SK-N-SH treated with all-trans-retinoic acid at 6 μM for 48 hours (cell line): ENCODE results near the gene EIF5A.

ENCODE experiments used
- ATAC-seq: fragments of 200-7000 bp; cut with Tn5 transposase; 3 replicates; pipeline ENCODE4 v1.9.1; 2020; ENCODE audit warnings: mild to moderate bottlenecking, moderate library complexity
- ARNTL ChIP-seq: fragments of 450-650 bp; formaldehyde crosslinking; IDR thresholded peaks from 2 replicates; pipeline ENCODE4 v1.5.0; 2020; ENCODE audit warnings: low read depth, mild to moderate bottlenecking, moderate library complexity, borderline replicate concordance
- BACH2 ChIP-seq: fragments of 250-450 bp; sonication (Bioruptor Pico); IDR thresholded peaks from 2 replicates; pipeline ENCODE4 v1.9.0; 2021; ENCODE audit warnings: mild to moderate bottlenecking, borderline replicate concordance
- CREB5 ChIP-seq: fragments of 250-450 bp; sonication (Bioruptor Pico); IDR thresholded peaks from 2 replicates; pipeline ENCODE4 v1.5.1; 2020; ENCODE audit warnings: low read depth, mild to moderate bottlenecking, moderate library complexity
- ESRRG ChIP-seq: fragments of 250-450 bp; sonication (Bioruptor Pico); IDR thresholded peaks from 2 replicates; pipeline ENCODE4 v1.6.1; 2021; ENCODE audit warnings: mild to moderate bottlenecking
- GLIS3 ChIP-seq: fragments of 250-450 bp; sonication (Bioruptor Pico); IDR thresholded peaks from 2 replicates; pipeline ENCODE4 v1.5.0; 2020; ENCODE audit warnings: mild to moderate bottlenecking, moderate library complexity
- ISL1 ChIP-seq: fragments of 250-450 bp; sonication (Bioruptor Pico); IDR thresholded peaks from 2 replicates; pipeline ENCODE4 v2.1.2; 2022; ENCODE audit warnings: mild to moderate bottlenecking, moderate library complexity
- OSR1 ChIP-seq: fragments of 250-450 bp; sonication (Bioruptor Pico); IDR thresholded peaks from 2 replicates; pipeline ENCODE4 v1.8.0; 2022; ENCODE audit warnings: moderate library complexity, mild to moderate bottlenecking, inconsistent platforms
- PATZ1 ChIP-seq: fragments of 250-450 bp; sonication (Bioruptor Pico); IDR thresholded peaks from 2 replicates; pipeline ENCODE4 v1.8.0; 2020; ENCODE audit warnings: mild to moderate bottlenecking, moderate library complexity, borderline replicate concordance
- RARB ChIP-seq: fragments of 250-450 bp; sonication (Bioruptor Pico); IDR thresholded peaks from 2 replicates; pipeline ENCODE4 v1.8.0; 2021; ENCODE audit warnings: mild to moderate bottlenecking, moderate library complexity
- SNAI2 ChIP-seq: fragments of 250-450 bp; sonication (Bioruptor Pico); IDR thresholded peaks from 2 replicates; pipeline ENCODE4 v1.5.0; 2020; ENCODE audit warnings: mild to moderate bottlenecking, moderate library complexity
- TOX ChIP-seq: fragments of 250-450 bp; sonication (Bioruptor Pico); IDR thresholded peaks from 2 replicates; pipeline ENCODE4 v1.8.0; 2021; ENCODE audit warnings: mild to moderate bottlenecking, moderate library complexity, borderline replicate concordance
- TSHZ2 ChIP-seq: fragments of 250-450 bp; sonication (Bioruptor Pico); IDR thresholded peaks from 2 replicates; pipeline ENCODE4 v1.5.0; 2020; ENCODE audit warnings: mild to moderate bottlenecking, moderate library complexity
- ZC3H10 ChIP-seq: fragments of 250-450 bp; sonication (Bioruptor Pico); IDR thresholded peaks from 2 replicates; pipeline ENCODE4 v1.5.1; 2021; ENCODE audit warnings: mild to moderate bottlenecking, moderate library complexity
- ZFP3 ChIP-seq: fragments of 250-450 bp; sonication (Bioruptor Pico); IDR thresholded peaks from 2 replicates; pipeline ENCODE4 v1.5.0; 2020; ENCODE audit warnings: mild to moderate bottlenecking, moderate library complexity
- ZFP30 ChIP-seq: fragments of 450-650 bp; formaldehyde crosslinking; IDR thresholded peaks from 2 replicates; pipeline ENCODE4 v1.5.0; 2022; ENCODE audit warnings: mild to moderate bottlenecking, moderate library complexity
- ZNF565 ChIP-seq: fragments of 450-650 bp; formaldehyde crosslinking; conservative IDR thresholded peaks from 2 replicates; pipeline ENCODE4 v1.5.0; 2020; ENCODE audit warnings: low read depth, mild to moderate bottlenecking, moderate library complexity
- ZNF70 ChIP-seq: fragments of 450-650 bp; formaldehyde crosslinking; IDR thresholded peaks from 2 replicates; pipeline ENCODE4 v1.5.0; 2020; ENCODE audit warnings: mild to moderate bottlenecking, moderate library complexity
- ZNF8 ChIP-seq: fragments of 450-650 bp; formaldehyde crosslinking; IDR thresholded peaks from 2 replicates; pipeline ENCODE4 v1.5.0; 2020; ENCODE audit warnings: mild to moderate bottlenecking, moderate library complexity
- TF ChIP-seq, protein P1 (sequence below): fragments of 250-450 bp; sonication (Bioruptor Pico); IDR thresholded peaks from 2 replicates; pipeline ENCODE4 v1.5.1; 2021; ENCODE audit warnings: mild to moderate bottlenecking, moderate library complexity
- TF ChIP-seq, protein P2 (sequence below): fragments of 250-450 bp; sonication (Bioruptor Pico); IDR thresholded peaks from 2 replicates; pipeline ENCODE4 v1.8.0; 2021; ENCODE audit warnings: low read depth, mild to moderate bottlenecking, moderate library complexity, borderline replicate concordance

Gene EIF5A

DNA sequence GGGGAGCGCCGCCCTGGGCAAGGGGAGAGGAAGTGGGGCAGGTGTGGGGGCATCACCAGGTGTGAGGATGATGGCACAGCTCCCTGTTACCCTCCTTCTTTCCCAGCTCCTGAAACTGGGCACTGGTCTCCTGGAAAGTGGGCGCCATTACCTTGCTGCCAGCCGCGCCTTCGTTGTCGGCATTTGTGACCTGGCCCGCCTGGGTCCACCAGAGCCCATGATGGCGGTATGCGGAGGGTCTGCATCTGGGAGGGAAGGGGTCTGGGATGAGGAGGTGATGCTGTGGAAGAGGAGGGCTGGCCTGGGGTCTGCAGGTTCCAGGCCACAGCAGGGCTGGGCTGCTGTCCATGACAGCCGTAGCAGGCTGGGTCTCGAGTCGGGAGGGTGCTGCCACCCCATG, 34.4 kb downstream of the EIF5A start:
- TF ChIP-seq ZNF8 (CRISPR knock-in tag) = no peak
- TF ChIP-seq SNAI2 = no peak
- no peak for TF ChIP-seq GLIS3 (CRISPR knock-in tag)
- TF ChIP-seq, protein P1, sequence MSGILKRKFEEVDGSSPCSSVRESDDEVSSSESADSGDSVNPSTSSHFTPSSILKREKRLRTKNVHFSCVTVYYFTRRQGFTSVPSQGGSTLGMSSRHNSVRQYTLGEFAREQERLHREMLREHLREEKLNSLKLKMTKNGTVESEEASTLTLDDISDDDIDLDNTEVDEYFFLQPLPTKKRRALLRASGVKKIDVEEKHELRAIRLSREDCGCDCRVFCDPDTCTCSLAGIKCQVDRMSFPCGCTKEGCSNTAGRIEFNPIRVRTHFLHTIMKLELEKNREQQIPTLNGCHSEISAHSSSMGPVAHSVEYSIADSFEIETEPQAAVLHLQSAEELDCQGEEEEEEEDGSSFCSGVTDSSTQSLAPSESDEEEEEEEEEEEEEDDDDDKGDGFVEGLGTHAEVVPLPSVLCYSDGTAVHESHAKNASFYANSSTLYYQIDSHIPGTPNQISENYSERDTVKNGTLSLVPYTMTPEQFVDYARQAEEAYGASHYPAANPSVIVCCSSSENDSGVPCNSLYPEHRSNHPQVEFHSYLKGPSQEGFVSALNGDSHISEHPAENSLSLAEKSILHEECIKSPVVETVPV (CRISPR knock-in tag) = no peak
- TF ChIP-seq OSR1 = no peak
- TF ChIP-seq ZFP3 (CRISPR knock-in tag) = no peak
- TF ChIP-seq TSHZ2 (CRISPR knock-in tag) = no peak
- no peak for TF ChIP-seq RARB
- no peak for TF ChIP-seq PATZ1 (CRISPR knock-in tag)
- TF ChIP-seq CREB5 (CRISPR knock-in tag) = no peak
- no peak for TF ChIP-seq ARNTL (CRISPR knock-in tag)
- no peak for TF ChIP-seq ESRRG (CRISPR knock-in tag)
- TF ChIP-seq ZNF70 (CRISPR knock-in tag) = no peak
- TF ChIP-seq ZFP30 = no peak
- TF ChIP-seq BACH2 (CRISPR knock-in tag) = no peak
- no peak for ATAC-seq

DNA sequence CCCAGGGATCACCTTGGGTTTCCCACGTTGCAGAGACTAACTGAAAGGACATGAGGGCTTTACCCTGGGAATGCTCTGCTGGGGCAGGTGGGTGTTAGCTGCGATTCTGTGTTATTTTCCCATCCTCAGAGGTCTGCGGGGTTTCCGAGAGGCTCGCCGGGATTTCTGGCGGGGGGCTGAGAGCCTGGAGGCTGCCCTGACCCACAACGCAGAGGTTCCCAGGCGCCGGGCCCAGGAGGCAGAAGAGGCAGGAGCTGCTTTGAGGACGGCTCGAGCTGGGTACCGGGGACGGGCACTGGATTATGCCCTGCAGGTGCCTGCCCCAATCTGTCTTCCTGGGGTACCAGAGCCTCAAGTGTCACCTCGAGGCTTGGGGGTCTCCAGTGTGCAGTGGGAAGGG, 35.8 kb downstream of the EIF5A start:
- TF ChIP-seq CREB5 (CRISPR knock-in tag) (no peak), ISL1 (CRISPR knock-in tag) (no peak), ZNF565 (CRISPR knock-in tag) (no peak), ZC3H10 (CRISPR knock-in tag) (no peak), TOX (CRISPR knock-in tag) (no peak), ZFP3 (CRISPR knock-in tag) (no peak), GLIS3 (CRISPR knock-in tag) (no peak), RARB (no peak)
- TF ChIP-seq, protein P1 (CRISPR knock-in tag) = no peak
- TF ChIP-seq, protein P2, sequence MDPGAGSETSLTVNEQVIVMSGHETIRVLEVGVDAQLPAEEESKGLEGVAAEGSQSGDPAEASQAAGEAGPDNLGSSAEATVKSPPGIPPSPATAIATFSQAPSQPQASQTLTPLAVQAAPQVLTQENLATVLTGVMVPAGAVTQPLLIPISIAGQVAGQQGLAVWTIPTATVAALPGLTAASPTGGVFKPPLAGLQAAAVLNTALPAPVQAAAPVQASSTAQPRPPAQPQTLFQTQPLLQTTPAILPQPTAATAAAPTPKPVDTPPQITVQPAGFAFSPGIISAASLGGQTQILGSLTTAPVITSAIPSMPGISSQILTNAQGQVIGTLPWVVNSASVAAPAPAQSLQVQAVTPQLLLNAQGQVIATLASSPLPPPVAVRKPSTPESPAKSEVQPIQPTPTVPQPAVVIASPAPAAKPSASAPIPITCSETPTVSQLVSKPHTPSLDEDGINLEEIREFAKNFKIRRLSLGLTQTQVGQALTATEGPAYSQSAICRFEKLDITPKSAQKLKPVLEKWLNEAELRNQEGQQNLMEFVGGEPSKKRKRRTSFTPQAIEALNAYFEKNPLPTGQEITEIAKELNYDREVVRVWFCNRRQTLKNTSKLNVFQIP (CRISPR knock-in tag) = no peak
- no peak for ATAC-seq
